AG08396 (cell line): ENCODE results near the gene CRYZL1.

Experiments
- DNase-seq: peaks from one replicate; pipeline ENCODE4 v3.0.0; 2012; ENCODE audit warnings: low spot score, mixed read lengths

Gene CRYZL1

GRCh38 chr21:33560965-33561364 lies 80.6 kb downstream of the CRYZL1 start:
- DNase-seq = no peak

- DNase-seq = no peak
These were observed 81.7 kb downstream of the CRYZL1 start for GRCh38 chr21:33559813-33560212.

DNA sequence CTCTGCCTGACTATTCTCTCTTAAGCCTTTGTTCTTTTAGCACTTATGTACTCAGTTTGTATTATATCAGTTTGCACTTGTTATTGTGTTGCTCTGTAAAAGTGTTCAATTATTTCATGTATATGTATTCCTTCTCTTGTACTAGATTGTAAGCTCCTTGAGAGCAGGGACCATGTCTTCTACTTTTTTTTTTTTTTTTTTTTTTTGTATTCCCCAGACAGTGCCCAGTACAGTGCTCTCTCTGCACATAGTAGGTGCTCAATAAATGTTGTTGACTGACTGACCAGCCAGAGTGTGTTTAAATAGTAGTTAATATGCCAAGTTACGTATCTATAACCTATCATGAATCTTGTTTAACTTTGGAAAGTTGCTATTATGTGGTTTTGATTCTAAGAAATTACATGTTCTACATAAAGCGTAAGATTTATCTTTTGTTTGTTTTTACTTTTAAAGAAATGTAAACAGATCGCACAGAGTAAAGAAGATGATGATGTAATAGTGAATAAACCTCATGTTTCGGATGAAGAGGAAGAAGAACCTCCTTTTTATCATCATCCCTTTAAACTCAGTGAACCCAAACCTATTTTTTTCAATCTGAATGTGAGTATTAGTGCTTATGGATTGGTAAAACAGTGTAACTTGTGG lies 82.6 kb downstream of the CRYZL1 start:
- no peak for DNase-seq

DNA sequence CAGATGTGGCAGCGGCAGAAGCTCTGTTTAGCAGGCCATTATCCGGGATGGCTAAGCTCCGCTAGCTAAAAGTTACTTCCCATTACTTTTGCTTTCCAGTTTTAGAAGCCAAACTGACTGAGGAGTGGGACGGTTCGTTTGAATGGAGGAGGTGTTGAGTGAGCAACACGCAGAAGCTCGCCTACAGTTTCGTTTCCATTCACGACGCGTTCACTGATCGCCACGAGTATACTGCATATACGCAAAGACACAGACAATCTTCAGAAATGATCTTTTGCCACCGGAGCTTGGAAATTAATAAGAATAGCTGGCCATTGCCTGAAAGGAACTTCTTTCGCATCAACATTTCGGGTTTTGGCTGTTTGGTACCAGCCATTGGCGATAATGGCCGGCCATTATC lies 84.1 kb downstream of the CRYZL1 start:
- DNase-seq = no peak

DNA sequence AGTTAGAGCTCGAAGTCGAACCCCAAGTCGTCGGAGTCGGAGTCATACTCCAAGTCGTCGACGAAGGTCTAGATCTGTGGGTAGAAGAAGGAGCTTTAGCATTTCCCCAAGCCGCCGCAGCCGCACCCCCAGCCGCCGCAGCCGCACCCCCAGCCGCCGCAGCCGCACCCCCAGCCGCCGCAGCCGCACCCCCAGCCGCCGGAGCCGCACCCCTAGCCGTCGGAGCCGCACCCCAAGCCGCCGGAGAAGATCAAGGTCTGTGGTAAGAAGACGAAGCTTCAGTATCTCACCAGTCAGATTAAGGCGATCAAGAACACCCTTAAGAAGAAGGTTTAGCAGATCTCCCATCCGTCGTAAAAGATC lies 86.6 kb downstream of the CRYZL1 start:
- no peak for DNase-seq

DNA sequence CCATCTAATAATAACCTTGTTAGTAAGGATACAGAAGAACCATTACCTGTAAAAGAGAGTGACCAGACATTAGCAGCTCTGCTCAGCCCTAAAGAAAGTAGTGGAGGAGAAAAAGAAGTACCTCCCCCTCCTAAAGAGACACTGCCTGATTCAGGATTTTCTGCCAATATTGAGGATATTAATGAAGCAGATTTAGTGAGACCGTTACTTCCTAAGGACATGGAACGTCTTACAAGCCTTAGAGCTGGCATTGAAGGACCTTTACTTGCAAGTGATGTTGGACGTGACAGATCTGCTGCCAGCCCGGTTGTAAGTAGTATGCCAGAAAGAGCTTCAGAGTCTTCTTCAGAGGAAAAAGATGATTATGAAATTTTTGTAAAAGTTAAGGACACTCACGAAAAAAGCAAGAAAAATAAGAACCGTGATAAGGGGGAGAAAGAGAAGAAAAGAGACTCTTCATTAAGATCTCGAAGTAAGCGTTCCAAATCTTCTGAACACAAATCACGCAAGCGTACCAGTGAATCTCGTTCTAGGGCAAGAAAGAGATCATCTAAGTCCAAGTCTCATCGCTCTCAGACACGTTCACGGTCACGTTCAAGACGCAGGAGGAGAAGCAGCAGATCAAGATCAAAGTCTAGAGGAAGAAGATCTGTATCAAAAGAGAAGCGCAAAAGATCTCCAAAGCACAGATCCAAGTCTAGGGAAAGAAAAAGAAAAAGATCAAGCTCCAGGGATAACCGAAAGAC lies 87.1 kb downstream of the CRYZL1 start:
- DNase-seq = no peak

DNA sequence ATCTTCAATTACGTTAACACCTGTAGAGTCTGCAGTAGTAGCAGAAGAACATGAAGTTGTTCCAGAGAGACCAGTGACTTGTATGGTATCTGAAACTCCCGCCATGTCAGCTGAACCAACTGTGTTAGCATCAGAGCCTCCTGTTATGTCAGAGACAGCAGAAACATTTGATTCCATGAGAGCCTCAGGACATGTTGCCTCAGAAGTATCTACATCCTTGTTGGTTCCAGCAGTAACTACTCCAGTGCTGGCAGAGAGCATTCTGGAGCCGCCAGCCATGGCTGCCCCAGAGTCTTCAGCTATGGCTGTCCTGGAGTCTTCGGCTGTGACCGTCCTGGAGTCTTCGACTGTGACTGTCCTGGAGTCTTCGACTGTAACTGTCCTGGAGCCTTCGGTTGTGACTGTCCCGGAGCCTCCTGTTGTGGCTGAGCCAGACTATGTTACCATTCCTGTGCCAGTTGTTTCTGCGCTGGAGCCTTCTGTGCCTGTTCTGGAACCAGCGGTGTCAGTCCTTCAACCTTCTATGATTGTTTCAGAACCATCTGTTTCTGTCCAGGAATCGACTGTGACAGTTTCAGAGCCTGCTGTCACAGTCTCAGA lies 88.4 kb downstream of the CRYZL1 start:
- DNase-seq = no peak

GRCh38 chr21:33552093-33552998 lies 89.2 kb downstream of the CRYZL1 start:
- DNase-seq = no peak

- no peak for DNase-seq
These were observed 89.9 kb downstream of the CRYZL1 start for GRCh38 chr21:33551664-33552063.

DNA sequence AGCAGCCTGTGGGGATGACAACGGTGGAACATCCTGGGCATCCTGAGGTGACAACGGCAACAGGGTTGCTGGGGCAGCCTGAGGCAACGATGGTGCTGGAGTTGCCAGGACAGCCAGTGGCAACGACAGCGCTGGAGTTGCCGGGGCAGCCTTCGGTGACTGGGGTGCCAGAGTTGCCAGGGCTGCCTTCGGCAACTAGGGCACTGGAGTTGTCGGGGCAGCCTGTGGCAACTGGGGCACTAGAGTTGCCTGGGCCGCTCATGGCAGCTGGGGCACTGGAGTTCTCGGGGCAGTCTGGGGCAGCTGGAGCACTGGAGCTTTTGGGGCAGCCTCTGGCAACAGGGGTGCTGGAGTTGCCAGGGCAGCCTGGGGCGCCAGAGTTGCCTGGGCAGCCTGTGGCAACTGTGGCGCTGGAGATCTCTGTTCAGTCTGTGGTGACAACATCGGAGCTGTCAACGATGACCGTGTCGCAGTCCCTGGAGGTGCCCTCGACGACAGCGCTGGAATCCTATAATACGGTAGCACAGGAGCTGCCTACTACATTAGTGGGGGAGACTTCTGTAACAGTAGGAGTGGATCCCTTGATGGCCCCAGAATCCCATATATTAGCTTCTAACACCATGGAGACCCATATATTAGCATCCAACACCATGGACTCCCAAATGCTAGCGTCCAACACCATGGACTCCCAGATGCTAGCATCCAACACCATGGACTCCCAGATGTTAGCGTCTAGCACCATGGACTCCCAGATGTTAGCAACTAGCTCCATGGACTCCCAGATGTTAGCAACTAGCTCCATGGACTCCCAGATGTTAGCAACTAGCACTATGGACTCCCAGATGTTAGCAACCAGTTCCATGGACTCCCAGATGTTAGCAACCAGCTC lies 90.5 kb downstream of the CRYZL1 start:
- no peak for DNase-seq

- DNase-seq = no peak
These were observed 91.4 kb downstream of the CRYZL1 start for GRCh38 chr21:33549848-33550771.

GRCh38 chr21:33546086-33546485 lies 95.5 kb downstream of the CRYZL1 start:
- DNase-seq = no peak

DNA sequence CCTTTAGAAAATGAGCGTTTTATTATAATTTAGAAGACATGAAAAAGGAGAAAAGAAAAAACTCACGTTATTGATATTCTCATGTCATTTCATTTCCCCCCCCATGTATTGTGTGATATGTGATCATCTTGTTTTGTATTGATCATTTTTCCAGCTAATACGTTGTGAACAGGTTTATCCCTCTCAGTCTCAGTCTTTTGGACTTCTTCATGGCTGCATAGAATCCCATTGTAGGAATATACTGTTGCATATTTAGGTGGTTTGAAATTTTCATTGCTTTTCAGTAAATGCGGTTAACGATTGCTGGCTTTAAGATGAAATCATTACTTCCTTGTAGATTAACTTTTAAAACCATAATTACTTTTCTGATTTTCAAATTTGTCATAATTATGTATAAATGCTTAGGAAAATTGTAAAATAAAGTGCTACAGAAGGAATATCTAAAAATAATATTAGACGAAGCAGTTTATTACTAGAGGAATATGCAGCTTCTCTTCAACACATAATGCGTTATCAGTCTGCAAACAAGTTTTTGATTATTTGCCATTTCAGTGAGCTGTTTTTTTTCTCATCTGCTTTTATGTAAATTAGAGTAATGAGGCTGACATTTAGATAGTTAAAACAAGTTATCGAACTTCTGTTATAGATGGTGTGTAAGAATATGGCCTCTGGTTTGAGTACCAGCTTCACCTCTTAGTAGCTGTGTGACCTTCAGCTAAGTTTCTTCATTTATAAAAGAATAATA lies 96.9 kb downstream of the CRYZL1 start:
- no peak for DNase-seq

- DNase-seq = no peak
These were observed 97.9 kb downstream of the CRYZL1 start for GRCh38 chr21:33543505-33544129.

- DNase-seq = peak; percentile 97
These were observed 98.7 kb downstream of the CRYZL1 start, which contains the start of gene SON for GRCh38 chr21:33542640-33543504. SON (plus strand) TSS chr21:33543038; CDS start chr21:33543093, 55 bp downstream.

DNA sequence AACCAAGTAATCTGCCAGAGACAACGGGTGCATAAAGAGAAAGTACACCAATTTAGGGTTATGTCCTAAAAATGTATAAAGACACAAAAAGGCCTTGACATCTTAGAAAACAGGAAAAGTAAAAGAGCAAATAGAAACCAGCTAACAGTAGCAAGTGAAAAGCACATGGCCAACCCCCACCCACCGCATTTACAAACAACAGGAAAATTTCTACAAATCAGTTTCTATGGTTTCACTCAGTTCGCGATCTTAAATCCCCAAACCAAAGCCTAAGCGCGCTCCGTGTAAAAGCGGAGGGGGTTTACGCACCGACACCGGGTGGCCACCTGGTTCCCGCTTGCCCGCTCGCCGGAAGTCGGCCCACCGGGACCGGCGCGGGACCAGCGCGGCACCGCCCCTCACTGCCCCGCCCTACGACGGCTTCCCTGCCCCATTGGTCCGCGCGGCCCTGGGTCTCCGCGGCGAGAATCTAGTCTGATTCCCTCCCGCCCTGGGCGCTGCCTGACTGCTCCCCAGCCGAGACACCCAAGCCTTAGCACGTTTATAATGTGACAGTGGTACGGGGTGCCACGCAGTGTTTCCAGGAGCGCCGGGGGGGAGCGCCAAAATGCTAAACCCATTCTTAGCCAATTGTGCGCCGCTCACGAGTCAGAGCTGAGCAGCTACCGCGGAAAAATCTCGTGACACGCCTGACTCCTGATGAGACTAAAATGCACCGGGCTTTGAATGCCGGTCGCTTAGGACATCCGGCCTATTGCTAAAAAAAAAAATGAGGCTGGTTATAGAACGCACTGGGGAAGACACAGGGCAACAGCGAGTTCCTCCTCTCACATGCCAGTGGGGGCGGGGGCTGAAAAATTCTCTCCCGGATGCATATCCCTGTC lies 99.5 kb downstream of the CRYZL1 start, which contains the start of gene GART:
Gene GART, minus strand, starts transcription at position 362 of the 884 bp plus-strand sequence. CDS start 2,802 bp downstream, outside the sequence.
- DNase-seq = peak; percentile 86
